Ovary (tissue), 3 donors: ENCODE measurements around the gene ZC3H7B.

Experiments
- CTCF ChIP-seq, 3 donors: fragments of 450-650 bp in 2 of 3; fragments of 200-600 bp in 1 of 3; IDR thresholded peaks; one replicate each; pipeline versions ENCODE4 v1.5.1 to v1.8.0; 2016 to 2022; ENCODE audit warnings: antibody characterized with exemption in 3 of 3, mild to moderate bottlenecking in 1 of 3
- POLR2A ChIP-seq: fragments of 450-650 bp; IDR thresholded peaks from one replicate; pipeline ENCODE4 v1.6.1; 2017; ENCODE audit warnings: antibody characterized with exemption, mild to moderate bottlenecking, moderate library complexity
- donor health status: DM: no; HTN: no; CAD: no.

- no peak for TF ChIP-seq CTCF (IDR thresholded peaks at IDR 0.05)
- no peak for TF ChIP-seq POLR2A
These were observed 68.1 kb downstream of the ZC3H7B start for GRCh38 chr22:41369424-41369745.
